Activated CD8-positive, alpha-beta memory T cell treated with anti-CD3 and anti-CD28 coated beads, Interleukin-2, amount 50 U/mL, for 1 hour (primary cell): ENCODE measurements around the gene KCNE1.
"Not testable (repeated sequence)": the region's sequence is repeated elsewhere in the genome, so short reads cannot be mapped to it uniquely, and the experiment has no call there.

ENCODE experiments used
- DNase-seq: peaks from one replicate; pipeline ENCODE4 v3.0.0-alpha.2; 2020; ENCODE audit errors: extremely low read depth

KCNE1 gene

GRCh38 chr21:34513129-34513675, 1.2 kb upstream of the KCNE1 start:
- DNase-seq, result no peak

GRCh38 chr21:34511181-34511580, 829 bp downstream of the KCNE1 start:
- no peak for DNase-seq

- no peak for DNase-seq
These were observed 1.6 kb downstream of the KCNE1 start for GRCh38 chr21:34510148-34511142.

GRCh38 chr21:34509151-34509550, 2.9 kb downstream of the KCNE1 start:
- DNase-seq, result no peak

- no peak for DNase-seq
These were observed 7.4 kb downstream of the KCNE1 start for GRCh38 chr21:34504595-34504994.

- no peak for DNase-seq
These were observed 9.4 kb downstream of the KCNE1 start for GRCh38 chr21:34502480-34503106.

GRCh38 chr21:34501716-34502115, 10.3 kb downstream of the KCNE1 start:
- DNase-seq, result no peak

- DNase-seq, result no peak
These were observed 11.8 kb downstream of the KCNE1 start for GRCh38 chr21:34500191-34500590.

- DNase-seq, result no peak
These were observed 12.9 kb downstream of the KCNE1 start for GRCh38 chr21:34499116-34499515.

GRCh38 chr21:34498623-34499022, 13.4 kb downstream of the KCNE1 start:
- DNase-seq, result no peak

- not testable (repeated sequence) for DNase-seq
These were observed 28.2 kb downstream of the KCNE1 start for GRCh38 chr21:34483854-34484253.

GRCh38 chr21:34483435-34483834, 28.6 kb downstream of the KCNE1 start:
- DNase-seq, result not testable (repeated sequence)

- DNase-seq, result not testable (repeated sequence)
These were observed 44.7 kb downstream of the KCNE1 start for GRCh38 chr21:34467333-34467732.

- DNase-seq, result not testable (repeated sequence)
These were observed 52.6 kb downstream of the KCNE1 start for GRCh38 chr21:34459426-34459825.

GRCh38 chr21:34458266-34458665, 53.7 kb downstream of the KCNE1 start:
- DNase-seq, result not testable (repeated sequence)

GRCh38 chr21:34456180-34456579, 55.8 kb downstream of the KCNE1 start:
- DNase-seq, result not testable (repeated sequence)

GRCh38 chr21:34455628-34456027, 56.4 kb downstream of the KCNE1 start:
- DNase-seq, result not testable (repeated sequence)

- DNase-seq, result not testable (repeated sequence)
These were observed 65.0 kb downstream of the KCNE1 start for GRCh38 chr21:34447018-34447417.

GRCh38 chr21:34443486-34443885, 68.5 kb downstream of the KCNE1 start:
- not testable (repeated sequence) for DNase-seq

- DNase-seq, result not testable (repeated sequence)
These were observed 82.3 kb downstream of the KCNE1 start for GRCh38 chr21:34429710-34430109.

GRCh38 chr21:34428441-34428840, 83.6 kb downstream of the KCNE1 start:
- DNase-seq, result not testable (repeated sequence)

GRCh38 chr21:34427339-34427738, 84.7 kb downstream of the KCNE1 start:
- DNase-seq, result not testable (repeated sequence)
